ENCODE measurements around the gene CELSR1. TPM values are rescaled to one million over a fixed set of nuclear protein-coding genes. Genes with fewer than 3 reads are reported as not detected.

Gene CELSR1
- total RNA-seq, 3 donors from 2014 or later = 1.9 to 4.2 (median 2.5) TPM

GRCh38 chr22:46340676-46341075, 196.7 kb downstream of the CELSR1 start:
- no peak for ATAC-seq
- H3K9me3 ChIP-seq = no peaks in the 10 kb centered on the region
- no peak overlapping the region for H3K4me3 ChIP-seq
- TF ChIP-seq CTCF (IDR thresholded peaks at IDR 0.05) = no peak
- DNase-seq = no peak
- peaks cover 11% of the 10 kb centered on the region for H3K36me3 ChIP-seq (ENCODE audit: low read depth)
- intact Hi-C loops (cut with DNase I, micrococcal nuclease) = no loop called here
- H3K4me1 ChIP-seq (ENCODE audit: low read depth) = peaks cover 8% of the 10 kb centered on the region

GRCh38 chr22:46339956-46340355, 197.5 kb downstream of the CELSR1 start:
- DNase-seq (no peak), ATAC-seq (no peak)
- Histone ChIP-seq H3K36me3 (ENCODE audit: low read depth) (peaks cover 11% of the 10 kb centered on the region), H3K9me3 (no peaks in the 10 kb centered on the region), H3K4me1 (ENCODE audit: low read depth) (peaks cover 8% of the 10 kb centered on the region), H3K4me3 (no peak overlapping the region)
- no peak for TF ChIP-seq CTCF (IDR thresholded peaks at IDR 0.05)
- intact Hi-C loops (cut with DNase I, micrococcal nuclease) = no loop called here

- H3K36me3 ChIP-seq (ENCODE audit: low read depth) = peaks cover 11% of the 10 kb centered on the region
- H3K4me3 ChIP-seq = no peak overlapping the region
- ATAC-seq = no peak
- H3K9me3 ChIP-seq = no peaks in the 10 kb centered on the region
- H3K4me1 ChIP-seq (ENCODE audit: low read depth) = peaks cover 8% of the 10 kb centered on the region
- intact Hi-C loops (cut with DNase I, micrococcal nuclease) = no loop called here
- no peak for TF ChIP-seq CTCF (IDR thresholded peaks at IDR 0.05)
- DNase-seq = no peak
These were observed 198.8 kb downstream of the CELSR1 start for GRCh38 chr22:46338636-46339035.

- intact Hi-C loops (cut with DNase I, micrococcal nuclease) = no loop called here
- Histone ChIP-seq H3K4me3 (no peak overlapping the region), H3K36me3 (ENCODE audit: low read depth) (peaks cover 11% of the 10 kb centered on the region), H3K9me3 (no peaks in the 10 kb centered on the region), H3K4me1 (ENCODE audit: low read depth) (peaks cover 8% of the 10 kb centered on the region)
- DNase-seq (no peak), ATAC-seq (no peak)
- TF ChIP-seq CTCF (IDR thresholded peaks at IDR 0.05) = no peak
These were observed 199.6 kb downstream of the CELSR1 start for GRCh38 chr22:46337870-46338269.

GRCh38 chr22:46336119-46337078, 201.0 kb downstream of the CELSR1 start:
- DNase-seq (peak in 2 of 3 donors; percentile 37 to 62), ATAC-seq (peak; percentile 58)
- no peaks in the 10 kb centered on the region for H3K9me3 ChIP-seq
- intact Hi-C loops (cut with DNase I, micrococcal nuclease) = no loop called here
- TF ChIP-seq CTCF (IDR thresholded peaks at IDR 0.05) = no peak
- H3K36me3 ChIP-seq (ENCODE audit: low read depth) = peaks cover 11% of the 10 kb centered on the region
- peak overlapping the region; percentile 90 for H3K4me3 ChIP-seq
- peaks cover 8% of the 10 kb centered on the region for H3K4me1 ChIP-seq (ENCODE audit: low read depth)
